Left lobe of liver (tissue), 2 donors: Measurements from ENCODE around the gene MYO7A. TPM values are rescaled to one million over a fixed set of nuclear protein-coding genes. Genes with fewer than 3 reads are reported as not detected.

Source experiments
- ATAC-seq: fragments of 200-7000 bp; cut with Tn5 transposase; one replicate; pipeline ENCODE4 v1.9.1; 2020; ENCODE audit warnings: mild to moderate bottlenecking, moderate library complexity
- DNase-seq: peaks from one replicate; pipeline ENCODE4 v3.0.0-alpha.2; 2020; ENCODE audit warnings: low spot score
- total RNA-seq: library from RNA; stranded (reverse); gene quantifications from one replicate; pipeline ENCODE4 v1.2.1, GENCODE V29; 2021
- donor health status: DM: no; HTN: no; CAD: no; lungs with moderate emphysema.
- donor health status: DM: no; HTN: yes; CAD: no.

The MYO7A gene
- total RNA-seq, 1 donor from 2014 or later = 38.5 TPM

- no peak for DNase-seq
Observed at GRCh38 chr11:77208535-77208934, 80.5 kb downstream of the MYO7A start.

DNA sequence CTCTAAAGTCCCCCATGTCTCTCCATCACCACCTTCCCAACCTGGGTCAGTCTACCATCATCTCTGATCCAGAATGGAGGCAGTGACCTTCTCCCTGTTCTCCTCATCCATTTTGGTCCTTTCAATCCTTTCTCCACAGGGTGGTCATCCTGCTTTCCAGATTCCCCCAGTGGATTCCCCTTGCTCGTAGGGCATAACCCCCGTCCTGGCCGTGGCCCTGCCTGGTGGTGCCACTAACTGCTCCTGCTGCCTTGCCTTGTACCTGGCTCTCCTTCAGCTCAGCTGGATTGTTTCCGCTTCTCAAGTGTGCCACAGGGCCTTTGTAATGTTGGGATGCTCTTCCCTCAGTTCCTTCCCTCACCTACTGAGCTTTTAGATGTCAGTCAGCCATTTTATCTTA is 81.6 kb downstream of the MYO7A start:
- no peak for DNase-seq
- no peak for ATAC-seq

More at GRCh38 chr11:77208535-77208934, 80.5 kb downstream of the MYO7A start:
- no peak for ATAC-seq

DNA sequence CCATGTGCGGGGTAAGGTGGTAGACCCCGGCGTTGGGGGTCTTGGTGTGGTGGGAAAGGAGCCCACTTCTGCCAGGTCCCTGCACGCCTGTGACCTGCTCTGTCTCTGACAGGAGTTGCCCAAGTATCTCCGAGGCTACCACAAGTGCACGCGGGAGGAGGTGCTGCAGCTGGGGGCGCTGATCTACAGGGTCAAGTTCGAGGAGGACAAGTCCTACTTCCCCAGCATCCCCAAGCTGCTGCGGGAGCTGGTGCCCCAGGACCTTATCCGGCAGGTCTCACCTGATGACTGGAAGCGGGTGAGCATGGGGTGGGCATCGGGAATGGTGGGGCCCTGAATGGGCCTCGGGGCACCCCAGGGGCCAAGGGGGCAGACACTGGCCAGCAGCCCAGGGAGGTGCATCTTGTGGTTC is 83.0 kb downstream of the MYO7A start:
- no peak for ATAC-seq
- no peak for DNase-seq

DNA sequence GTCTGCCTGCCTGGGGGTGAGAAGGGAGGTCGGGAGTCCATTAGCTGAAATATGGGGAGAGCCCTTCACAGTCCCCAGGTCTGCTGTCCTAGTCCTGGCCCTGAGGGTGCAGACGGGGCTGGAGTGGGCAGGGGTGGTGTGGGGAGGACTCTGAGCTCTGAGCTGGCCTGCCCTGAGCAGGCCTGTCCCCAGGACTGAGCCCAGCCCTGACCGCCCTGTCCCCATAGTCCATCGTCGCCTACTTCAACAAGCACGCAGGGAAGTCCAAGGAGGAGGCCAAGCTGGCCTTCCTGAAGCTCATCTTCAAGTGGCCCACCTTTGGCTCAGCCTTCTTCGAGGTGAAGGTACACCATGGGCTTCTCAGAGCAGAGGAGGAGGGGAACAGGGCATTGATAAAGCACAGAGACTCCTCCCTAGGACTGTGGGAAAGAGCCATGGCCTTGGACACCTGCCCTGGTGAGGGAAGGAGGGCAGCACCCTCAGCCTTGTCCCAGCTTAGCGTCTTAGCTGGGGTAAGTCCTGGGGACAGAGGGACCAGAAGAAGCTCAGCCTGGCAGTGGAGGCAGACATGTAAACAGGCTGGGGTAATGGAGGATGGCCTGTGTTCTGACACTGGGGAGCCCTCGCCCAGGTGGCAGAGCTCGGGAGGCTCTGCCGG is 83.7 kb downstream of the MYO7A start:
- DNase-seq = no peak
- ATAC-seq = peak; percentile 23

DNA sequence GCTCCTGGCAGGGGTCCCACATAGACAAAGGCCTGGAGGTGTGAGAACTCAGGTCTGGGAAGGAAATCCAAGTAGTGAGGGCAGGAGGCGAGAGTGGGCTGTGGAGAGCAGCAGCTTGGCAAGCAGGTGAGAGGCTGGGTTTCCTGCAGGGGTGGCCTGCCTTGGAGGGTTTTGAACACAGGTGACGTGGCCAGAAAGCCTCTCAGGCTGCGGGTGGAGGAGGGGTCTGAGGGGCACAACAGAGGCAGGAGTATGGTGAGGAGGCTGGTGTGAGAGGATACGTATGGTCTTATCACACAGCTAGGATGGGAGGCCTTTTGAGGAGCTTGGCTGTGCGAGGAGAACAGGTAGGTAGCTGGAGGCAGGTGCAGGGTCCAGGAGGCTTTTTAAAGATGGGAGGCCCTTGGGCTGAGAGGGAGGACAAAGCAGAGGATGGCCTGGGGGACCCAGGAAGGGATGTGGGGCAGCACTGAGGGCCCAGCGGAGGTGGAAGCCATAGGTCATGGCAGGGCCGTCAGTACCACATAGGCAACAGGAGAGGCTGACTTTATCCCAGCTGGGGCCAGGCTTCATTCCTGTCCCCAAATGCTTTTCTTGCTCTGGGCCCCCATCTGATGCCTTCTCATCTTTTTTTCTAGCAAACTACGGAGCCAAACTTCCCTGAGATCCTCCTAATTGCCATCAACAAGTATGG is 84.4 kb downstream of the MYO7A start:
- DNase-seq = no peak
- ATAC-seq = no peak

DNA sequence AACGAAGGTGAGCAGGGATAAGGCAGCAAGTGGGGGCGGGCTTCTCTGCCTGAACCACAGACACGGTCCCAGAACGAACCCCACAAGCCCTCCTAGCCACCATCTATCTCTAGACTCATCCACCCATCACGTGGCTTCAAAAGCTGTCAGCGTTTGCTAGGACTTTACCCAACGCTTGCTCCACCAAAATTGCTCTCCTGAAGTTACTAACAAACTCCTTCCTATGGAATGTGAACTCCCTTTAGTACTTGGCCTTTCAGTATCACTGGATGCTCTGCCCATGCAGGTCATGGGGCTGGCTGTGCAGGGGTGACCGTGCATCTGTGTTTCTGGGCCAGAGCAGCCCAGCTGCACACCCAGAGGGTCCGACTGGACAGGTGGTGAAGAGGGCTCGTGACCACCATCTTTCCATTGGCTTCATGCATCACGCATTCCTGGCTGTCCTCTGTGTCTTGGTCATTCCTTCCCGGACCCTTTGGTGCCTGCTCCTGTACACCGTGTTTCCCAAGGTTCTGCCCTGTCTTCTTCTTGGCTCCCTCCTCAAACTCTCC is 85.1 kb downstream of the MYO7A start:
- ATAC-seq (no peak), DNase-seq (no peak)

DNA sequence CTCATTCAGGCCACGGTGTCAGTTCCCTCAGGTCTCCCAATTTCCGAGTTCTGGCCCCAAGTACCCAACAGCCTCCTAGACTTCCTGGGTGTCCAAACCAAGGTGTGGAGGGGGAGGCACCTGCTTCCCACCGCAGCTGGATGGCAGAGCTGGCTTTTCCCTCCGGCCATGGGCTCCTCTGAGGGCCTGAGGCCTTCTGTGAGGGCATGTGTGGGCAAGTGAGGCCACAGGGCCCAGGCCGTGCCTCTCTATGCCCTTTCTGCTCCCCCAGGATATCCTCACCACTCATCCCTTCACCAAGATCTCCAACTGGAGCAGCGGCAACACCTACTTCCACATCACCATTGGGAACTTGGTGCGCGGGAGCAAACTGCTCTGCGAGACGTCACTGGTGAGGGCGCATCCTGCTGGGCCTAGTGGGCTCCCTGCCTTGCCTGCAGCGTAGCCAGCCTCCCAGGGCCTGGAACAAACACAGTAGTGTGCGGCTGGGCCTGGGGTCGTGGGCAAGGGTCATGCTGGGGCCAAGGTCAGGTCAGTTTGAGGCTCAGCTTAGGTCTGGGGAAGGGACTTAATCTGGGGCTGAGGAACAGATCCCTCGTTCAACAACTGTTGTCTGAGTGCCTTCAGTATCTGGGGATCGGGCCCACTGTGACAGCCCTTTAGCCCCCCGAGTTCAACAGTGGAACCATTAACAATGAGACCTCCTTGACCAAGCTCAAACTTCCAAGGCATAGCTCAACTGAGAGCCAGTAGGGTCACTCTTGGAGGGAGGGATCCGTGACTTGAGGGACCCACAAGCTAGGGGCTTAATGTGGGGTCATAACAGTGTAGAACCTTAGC is 85.8 kb downstream of the MYO7A start:
- DNase-seq (no peak), ATAC-seq (no peak)

- no peak for DNase-seq
- ATAC-seq = no peak
Observed at GRCh38 chr11:77214557-77214956, 86.5 kb downstream of the MYO7A start.

DNA sequence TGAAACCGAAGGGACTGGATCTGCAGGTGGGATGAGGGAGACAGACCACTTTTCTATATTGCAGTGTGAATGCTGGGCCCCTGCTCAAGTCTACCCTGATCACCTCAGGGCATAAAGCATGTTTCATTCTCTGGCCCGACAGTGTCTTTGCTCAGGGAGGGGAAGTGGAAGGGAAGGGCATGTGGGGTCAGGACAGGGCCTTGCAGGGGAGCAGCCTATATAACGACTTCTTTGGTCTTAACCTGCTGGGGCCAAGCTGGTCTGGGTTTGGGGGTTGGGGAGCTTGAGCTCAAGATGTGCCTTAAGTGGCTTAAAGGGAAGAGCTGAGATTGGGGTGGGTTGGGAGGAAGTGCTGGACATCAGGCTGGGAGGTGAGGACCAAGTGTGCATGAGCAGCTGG is 87.1 kb downstream of the MYO7A start:
- ATAC-seq = no peak
- DNase-seq = no peak

- ATAC-seq = peak; percentile 14
Observed at GRCh38 chr11:77217156-77217555, 89.1 kb downstream of the MYO7A start.

GRCh38 chr11:77223797-77224196 is 95.8 kb downstream of the MYO7A start:
- ATAC-seq (no peak), DNase-seq (no peak)

More at GRCh38 chr11:77217156-77217555, 89.1 kb downstream of the MYO7A start:
- DNase-seq = no peak

GRCh38 chr11:77230878-77231605 is 103.0 kb downstream of the MYO7A start:
- ATAC-seq = peak; percentile 82
- DNase-seq = no peak

DNA sequence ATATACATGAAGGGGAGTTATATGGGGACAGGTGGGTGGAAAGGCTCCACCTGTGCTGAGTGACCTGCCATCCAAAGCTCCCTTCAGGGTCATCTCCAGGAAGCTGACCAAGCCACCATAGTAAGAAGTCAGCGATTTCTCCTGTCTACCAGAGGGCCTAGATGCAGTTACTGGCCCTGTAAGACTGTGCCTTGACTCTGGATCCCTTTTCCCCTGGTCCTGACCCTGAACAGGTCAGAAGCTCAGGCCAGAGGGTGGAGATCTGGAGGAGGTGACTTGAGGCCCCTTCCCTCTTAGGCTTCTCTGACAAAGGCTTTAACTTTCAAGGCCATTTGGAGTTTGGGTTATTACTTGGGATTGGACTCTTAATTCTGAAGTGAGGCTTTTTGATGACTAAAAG is 103.8 kb downstream of the MYO7A start:
- ATAC-seq = no peak

DNA sequence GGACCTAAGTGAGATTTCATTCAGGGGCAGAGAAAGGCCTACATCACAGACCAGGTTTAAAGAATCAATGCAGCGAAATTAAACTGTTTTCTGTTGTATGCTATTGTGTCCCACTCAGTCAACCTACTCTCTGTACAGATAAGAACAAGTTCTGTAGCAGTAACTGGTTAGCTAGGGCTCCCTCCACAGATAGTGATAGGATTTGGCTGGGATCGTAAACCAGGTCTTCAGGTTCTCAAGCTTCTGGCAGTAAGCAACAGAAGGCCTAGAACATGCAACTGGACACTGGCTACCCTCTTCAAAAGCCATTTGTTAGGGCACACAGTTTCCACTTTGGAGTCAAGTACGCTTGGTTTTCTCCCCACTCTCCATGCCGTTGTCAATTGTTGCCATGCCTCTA is 104.2 kb downstream of the MYO7A start:
- DNase-seq (no peak), ATAC-seq (no peak)

More for the DNA sequence above, 103.8 kb downstream of the MYO7A start:
- no peak for DNase-seq

DNA sequence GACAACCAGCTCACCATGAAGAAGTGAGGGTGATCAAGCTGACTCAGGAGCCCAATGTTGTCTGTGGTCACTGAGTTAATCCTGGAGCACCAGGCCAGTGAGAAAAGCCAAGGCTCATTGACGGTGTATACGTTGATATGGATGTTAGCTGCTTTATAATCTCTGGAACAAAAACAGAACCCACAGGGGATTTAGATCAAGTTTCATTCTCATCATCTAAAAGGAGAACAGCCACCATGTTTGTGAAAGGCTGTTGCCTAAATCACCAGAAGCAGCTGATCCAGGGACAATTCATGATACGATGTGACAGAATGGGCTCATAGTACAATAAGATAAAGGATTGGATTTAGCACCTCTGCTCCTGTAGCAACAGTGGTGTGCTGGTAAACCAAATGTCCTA is 105.0 kb downstream of the MYO7A start:
- no peak for ATAC-seq
- no peak for DNase-seq

DNA sequence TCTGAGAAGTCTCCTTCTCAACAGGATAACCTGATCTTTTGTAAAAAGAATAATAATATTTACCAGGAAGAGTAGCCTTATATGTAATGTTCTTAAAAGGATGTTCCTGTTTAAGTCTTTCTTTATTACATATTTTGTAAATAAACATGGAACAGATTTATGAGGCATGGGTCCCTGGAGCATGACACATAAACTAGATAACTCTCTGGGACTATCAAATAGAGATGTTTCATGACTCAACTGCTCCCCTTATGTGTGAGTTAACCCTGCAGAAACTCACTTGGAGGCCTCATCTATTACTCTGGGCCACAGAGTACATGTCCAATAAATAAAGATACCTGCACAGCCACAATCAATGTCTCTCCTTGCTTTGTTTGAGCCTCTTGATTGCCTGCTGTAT is 108.9 kb downstream of the MYO7A start:
- no peak for DNase-seq
- no peak for ATAC-seq

GRCh38 chr11:77244277-77245027 is 116.4 kb downstream of the MYO7A start:
- ATAC-seq (no peak), DNase-seq (no peak)

- ATAC-seq (peak; percentile 24), DNase-seq (no peak)
Observed at GRCh38 chr11:77249427-77249826, 121.4 kb downstream of the MYO7A start.

GRCh38 chr11:77250881-77251640 is 123.0 kb downstream of the MYO7A start:
- ATAC-seq = no peak
- no peak for DNase-seq
